Type B pancreatic cell (in vitro differentiated cells): ENCODE measurements around the gene RWDD1. TPM values are rescaled to one million over a fixed set of nuclear protein-coding genes. Genes with fewer than 3 reads are reported as not detected.

Experiments used
- DNase-seq: peaks from one replicate; pipeline ENCODE4 v3.0.0; 2021; ENCODE audit warnings: mixed read lengths; ENCODE audit not compliant: unreplicated experiment; ENCODE audit errors: extremely low spot score
- H3K27ac Mint-ChIP-seq: 2 replicates; pipeline ENCODE4 v1.8.0; 2021; ENCODE audit warnings: mild to moderate bottlenecking, mixed read lengths
- H3K27me3 Mint-ChIP-seq: 2 replicates; pipeline ENCODE4 v1.8.0; 2021; ENCODE audit warnings: mixed read lengths
- H3K36me3 Mint-ChIP-seq: 2 replicates; pipeline ENCODE4 v1.8.0; 2021; ENCODE audit warnings: mixed read lengths
- H3K4me1 Mint-ChIP-seq: one replicate; pipeline ENCODE4 v1.8.0; 2021; ENCODE audit warnings: mixed read lengths; ENCODE audit not compliant: unreplicated experiment
- H3K4me3 Mint-ChIP-seq: 2 replicates; pipeline ENCODE4 v1.8.0; 2021; ENCODE audit warnings: mild to moderate bottlenecking, mixed read lengths
- H3K9me3 Mint-ChIP-seq: 2 replicates; pipeline ENCODE4 v1.8.0; 2021; ENCODE audit warnings: mixed read lengths
- CTCF ChIP-seq: fragments of 200-600 bp; sonication (generic); conservative IDR thresholded peaks from 2 replicates; pipeline ENCODE4 v1.5.0; 2021; ENCODE audit warnings: antibody characterized with exemption, mild to moderate bottlenecking
- total RNA-seq: library from RNA; stranded (reverse); gene quantifications from 2 replicates; pipeline ENCODE4 v1.2.1, GENCODE V29; 2021; ENCODE audit warnings: low replicate concordance

The RWDD1 gene
- total RNA-seq, 1 donor from 2014 or later, result 40.0 TPM

GRCh38 chr6:116536216-116536621 is 35.1 kb upstream of the RWDD1 start:
- Mint-ChIP-seq H3K27me3 (peaks cover 19% of the 10 kb centered on the region), H3K9me3 (no peaks in the 10 kb centered on the region), H3K27ac (peak overlapping the region; percentile 44), H3K36me3 (no peaks in the 10 kb centered on the region), H3K4me3 (no peak overlapping the region), H3K4me1 (peaks cover 17% of the 10 kb centered on the region)
- DNase-seq, result no peak
- peak; percentile 90 for TF ChIP-seq CTCF

GRCh38 chr6:116542426-116542825 is 28.9 kb upstream of the RWDD1 start:
- DNase-seq, result no peak
- TF ChIP-seq CTCF, result no peak
- H3K9me3 Mint-ChIP-seq, result no peaks in the 10 kb centered on the region
- H3K4me1 Mint-ChIP-seq, result peaks cover 6% of the 10 kb centered on the region
- H3K4me3 Mint-ChIP-seq, result no peak overlapping the region
- peaks cover 6% of the 10 kb centered on the region for H3K27me3 Mint-ChIP-seq
- no peak overlapping the region for H3K27ac Mint-ChIP-seq
- no peaks in the 10 kb centered on the region for H3K36me3 Mint-ChIP-seq

GRCh38 chr6:116543149-116543548 is 28.2 kb upstream of the RWDD1 start:
- H3K36me3 Mint-ChIP-seq, result no peaks in the 10 kb centered on the region
- DNase-seq, result no peak
- TF ChIP-seq CTCF, result no peak
- no peaks in the 10 kb centered on the region for H3K9me3 Mint-ChIP-seq
- no peak overlapping the region for H3K27ac Mint-ChIP-seq
- peaks cover 6% of the 10 kb centered on the region for H3K4me1 Mint-ChIP-seq
- H3K4me3 Mint-ChIP-seq, result no peak overlapping the region
- peaks cover 6% of the 10 kb centered on the region for H3K27me3 Mint-ChIP-seq

GRCh38 chr6:116545651-116546050 is 25.7 kb upstream of the RWDD1 start, which contains the start of gene TRAPPC3L:
TRAPPC3L (minus strand) TSS chr6:116545684; CDS start chr6:116545514, 170 bp downstream.
- H3K36me3 Mint-ChIP-seq, result no peaks in the 10 kb centered on the region
- H3K4me1 Mint-ChIP-seq, result peaks cover 6% of the 10 kb centered on the region
- peaks cover 3% of the 10 kb centered on the region for H3K27me3 Mint-ChIP-seq
- H3K4me3 Mint-ChIP-seq, result no peak within 1 kb of the TSS
- no peaks in the 10 kb centered on the region for H3K9me3 Mint-ChIP-seq
- no peak within 1 kb of the TSS for H3K27ac Mint-ChIP-seq
- no peak for TF ChIP-seq CTCF
- DNase-seq, result no peak

- no peaks in the 10 kb centered on the region for H3K36me3 Mint-ChIP-seq
- no peak for DNase-seq
- no peak overlapping the region for H3K4me3 Mint-ChIP-seq
- H3K9me3 Mint-ChIP-seq, result no peaks in the 10 kb centered on the region
- TF ChIP-seq CTCF, result no peak
- H3K27ac Mint-ChIP-seq, result no peak overlapping the region
- peaks cover 10% of the 10 kb centered on the region for H3K4me1 Mint-ChIP-seq
- no peaks in the 10 kb centered on the region for H3K27me3 Mint-ChIP-seq
Observed at GRCh38 chr6:116547358-116547757, 23.9 kb upstream of the RWDD1 start.

GRCh38 chr6:116550796-116551195 is 20.5 kb upstream of the RWDD1 start:
- no peak for TF ChIP-seq CTCF
- peaks cover 3% of the 10 kb centered on the region for H3K4me1 Mint-ChIP-seq
- no peaks in the 10 kb centered on the region for H3K9me3 Mint-ChIP-seq
- DNase-seq, result no peak
- no peaks in the 10 kb centered on the region for H3K36me3 Mint-ChIP-seq
- H3K4me3 Mint-ChIP-seq, result no peak overlapping the region
- no peak overlapping the region for H3K27ac Mint-ChIP-seq
- peaks cover 3% of the 10 kb centered on the region for H3K27me3 Mint-ChIP-seq
